TTC549 (cell line): ENCODE data around the gene CEMIP2.

Experiments
- FAIRE-seq: peaks from 2 replicates; lab custom pipeline; 2012; peaks lifted over from hg19 to GRCh38; lab: Jason Lieb, UNC

Gene CEMIP2

DNA sequence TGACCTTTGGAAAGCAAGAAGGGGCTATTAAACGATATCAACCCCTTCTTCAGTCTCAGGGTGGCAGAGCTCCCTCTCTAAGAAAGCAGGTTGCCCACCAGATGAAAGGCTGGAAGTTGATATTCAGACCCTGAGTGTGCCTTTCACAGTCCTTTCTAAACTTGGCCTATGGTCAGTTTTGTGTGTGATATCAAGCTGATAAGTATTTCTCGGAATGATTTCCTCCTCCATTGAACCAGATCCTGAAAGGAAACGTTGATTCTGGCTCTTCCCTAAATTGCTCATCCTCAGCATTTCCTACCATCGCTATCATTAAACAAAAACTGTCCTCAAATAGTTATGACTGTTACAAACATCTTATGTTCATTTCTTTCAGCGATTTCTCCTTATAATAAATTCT is 130.4 kb downstream of the CEMIP2 start:
- no peak for FAIRE-seq

DNA sequence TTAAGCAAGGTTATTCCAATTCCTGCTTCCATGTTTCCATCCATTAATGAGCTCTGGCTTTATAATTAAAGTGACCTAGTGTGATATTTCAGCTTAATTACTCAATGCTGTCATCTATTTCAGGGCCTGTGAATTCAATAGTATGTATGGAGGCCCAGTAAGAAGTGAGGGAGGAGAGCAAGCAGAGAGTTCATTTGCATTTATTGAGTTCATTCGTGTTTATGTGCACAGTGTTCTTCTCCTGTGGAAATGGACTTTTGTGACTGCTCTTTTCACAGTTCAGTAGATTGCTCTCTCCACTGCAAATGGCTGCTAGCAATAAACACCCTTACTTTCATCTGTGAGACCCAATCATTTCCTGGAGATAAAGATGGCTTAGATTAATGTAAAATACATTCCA is 130.9 kb downstream of the CEMIP2 start:
- FAIRE-seq, result no peak

GRCh38 chr9:71636143-71636839 is 132.0 kb downstream of the CEMIP2 start:
- FAIRE-seq, result no peak

- FAIRE-seq, result no peak
Measured at GRCh38 chr9:71634752-71635151, 133.6 kb downstream of the CEMIP2 start.
